Stimulated activated CD8-positive, alpha-beta memory T cell treated with anti-CD3 and anti-CD28 coated beads, Interleukin-15, amount 100 ng/mL, for 24 hours (primary cell): Measurements from ENCODE around the gene GALNT2.

Experiments used
- DNase-seq: peaks from one replicate; pipeline ENCODE4 v3.0.0-alpha.2; 2020; ENCODE audit warnings: low read depth

The GALNT2 gene

DNA sequence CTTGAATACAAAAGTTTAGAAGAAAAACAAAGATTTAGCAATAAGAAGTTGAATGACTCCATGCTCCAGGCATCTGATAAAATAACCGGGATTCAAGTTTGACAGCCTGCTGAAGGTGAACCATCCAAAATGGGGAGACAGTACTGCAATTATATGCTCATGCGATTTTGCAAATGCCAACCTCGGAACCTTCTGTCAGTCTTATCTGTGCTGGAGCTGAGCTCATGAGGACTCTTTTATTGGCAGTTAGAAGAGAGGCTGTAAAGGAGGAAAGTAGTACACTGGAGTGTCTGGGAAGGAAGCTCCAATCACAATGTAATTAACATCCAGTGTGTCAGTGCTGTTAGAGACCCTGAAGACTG lies 170.0 kb downstream of the GALNT2 start:
- DNase-seq: no peak

DNA sequence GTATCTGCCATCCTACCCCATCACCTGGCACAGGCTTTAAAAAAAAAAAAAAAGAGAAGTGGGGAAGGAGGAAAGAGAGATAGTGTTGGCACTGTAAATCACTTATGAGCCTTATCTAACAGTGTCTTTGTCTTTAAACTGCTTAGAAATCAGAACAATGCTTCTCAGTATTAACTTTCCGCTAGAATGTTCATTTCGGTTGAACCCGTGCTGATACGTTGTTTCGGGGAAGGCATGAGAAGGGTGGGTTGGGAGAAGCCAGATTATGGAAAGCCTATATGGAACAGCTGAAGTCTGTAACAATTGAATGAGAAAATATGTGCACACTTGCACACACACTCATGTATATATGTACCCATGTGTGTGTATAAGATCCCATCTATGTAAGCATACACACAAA lies 170.8 kb downstream of the GALNT2 start:
- DNase-seq: no peak

DNA sequence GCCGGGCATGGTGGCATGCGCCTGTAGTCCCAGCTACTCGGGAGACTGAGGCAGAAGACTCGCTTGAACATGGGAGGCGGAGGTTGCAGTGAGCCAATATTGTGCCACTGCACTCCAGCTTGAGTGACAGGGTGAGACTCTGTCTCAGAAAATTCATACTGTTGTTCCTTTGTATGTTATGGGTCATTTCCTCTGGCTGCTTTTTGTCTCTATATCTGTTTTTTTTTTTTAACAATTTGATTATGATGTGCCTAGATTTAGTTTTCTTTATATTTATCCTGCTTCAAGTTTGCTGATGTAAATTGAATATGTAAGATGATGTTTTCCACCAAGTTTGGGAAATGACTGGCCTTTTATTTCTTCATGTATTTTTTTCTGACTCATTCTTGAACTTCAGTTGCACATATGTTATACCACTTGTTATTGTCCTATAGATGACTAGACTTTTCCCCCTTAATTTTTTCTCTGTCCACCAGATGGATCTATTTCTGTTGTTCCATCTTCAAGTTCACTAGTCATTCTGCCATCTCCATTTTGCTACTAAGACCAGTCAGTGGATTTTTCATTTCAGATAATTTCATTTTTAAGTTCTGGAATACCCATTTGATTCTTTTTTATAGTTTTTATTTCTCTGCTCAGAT lies 173.5 kb downstream of the GALNT2 start:
- no peak for DNase-seq

DNA sequence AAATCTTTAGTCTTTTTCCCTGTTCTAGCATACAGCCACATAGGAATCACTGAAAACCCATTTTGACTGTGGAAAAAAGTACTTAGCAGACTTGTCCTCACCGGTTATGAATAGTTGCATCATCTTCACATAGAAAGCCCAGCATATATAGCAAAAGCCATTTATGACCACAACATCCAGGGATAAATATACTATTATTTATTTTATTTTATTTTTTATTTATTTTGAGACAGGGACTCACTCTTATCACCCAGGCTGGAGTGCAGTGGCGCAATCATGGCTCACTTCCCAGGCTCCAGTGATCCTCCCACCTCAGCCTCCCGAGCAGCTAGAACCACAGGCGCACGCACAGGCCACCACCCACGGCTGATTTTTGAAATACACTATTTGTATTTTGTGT lies 175.3 kb downstream of the GALNT2 start:
- DNase-seq: no peak

DNA sequence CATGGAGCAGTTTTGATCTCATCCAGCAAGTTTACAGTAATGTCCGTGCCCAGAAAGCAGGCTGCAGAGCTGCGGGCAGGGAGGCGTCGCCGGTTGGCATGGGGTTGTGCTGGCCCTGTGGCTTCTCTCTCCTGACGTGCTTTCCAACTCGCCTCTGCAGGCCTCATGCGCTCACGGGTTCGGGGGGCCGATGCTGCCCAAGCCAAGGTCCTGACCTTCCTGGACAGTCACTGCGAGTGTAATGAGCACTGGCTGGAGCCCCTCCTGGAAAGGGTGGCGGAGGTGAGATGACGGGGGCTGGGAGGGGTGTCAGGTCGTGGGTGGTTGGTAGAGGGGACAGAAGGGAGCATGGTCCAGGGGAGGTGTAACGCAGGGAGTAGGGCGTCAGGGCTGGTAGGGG lies 176.1 kb downstream of the GALNT2 start:
- no peak for DNase-seq

DNA sequence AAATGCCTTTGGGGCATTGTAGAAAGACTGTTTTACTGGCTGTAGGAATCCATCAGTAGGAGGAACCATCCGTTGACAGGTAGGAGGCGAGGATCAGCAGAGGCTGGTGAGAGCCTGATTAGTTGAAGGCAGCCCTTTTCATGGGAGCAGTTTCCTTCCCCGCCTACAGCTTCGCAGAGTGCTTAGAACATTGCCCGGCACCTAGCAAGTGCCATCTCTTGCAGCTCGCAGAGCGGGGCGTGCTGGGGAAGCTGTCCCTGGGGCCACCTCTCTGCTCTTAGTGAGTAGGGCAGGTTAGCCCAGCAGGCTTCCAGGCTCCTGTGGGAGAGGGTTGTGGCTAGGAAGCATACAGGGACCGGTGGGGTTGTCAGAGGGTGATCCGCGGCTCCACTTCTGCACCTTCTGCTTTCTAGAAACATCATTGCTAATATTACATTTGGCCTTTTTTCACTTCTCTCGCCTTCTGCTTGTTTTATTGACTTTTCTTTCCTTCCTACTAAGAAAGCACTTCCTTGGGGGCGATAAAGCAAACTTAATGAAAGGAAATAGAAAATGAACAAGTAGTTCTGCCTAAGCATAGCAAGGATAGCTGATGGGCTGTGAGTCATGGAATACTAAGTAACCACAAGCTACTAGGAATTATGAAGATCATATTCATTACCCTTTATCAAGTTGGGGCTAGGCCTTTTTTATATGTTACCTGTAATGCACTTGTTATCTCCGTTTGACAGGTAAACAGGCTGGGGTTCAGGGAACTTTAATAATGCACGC lies 176.7 kb downstream of the GALNT2 start:
- no peak for DNase-seq

DNA sequence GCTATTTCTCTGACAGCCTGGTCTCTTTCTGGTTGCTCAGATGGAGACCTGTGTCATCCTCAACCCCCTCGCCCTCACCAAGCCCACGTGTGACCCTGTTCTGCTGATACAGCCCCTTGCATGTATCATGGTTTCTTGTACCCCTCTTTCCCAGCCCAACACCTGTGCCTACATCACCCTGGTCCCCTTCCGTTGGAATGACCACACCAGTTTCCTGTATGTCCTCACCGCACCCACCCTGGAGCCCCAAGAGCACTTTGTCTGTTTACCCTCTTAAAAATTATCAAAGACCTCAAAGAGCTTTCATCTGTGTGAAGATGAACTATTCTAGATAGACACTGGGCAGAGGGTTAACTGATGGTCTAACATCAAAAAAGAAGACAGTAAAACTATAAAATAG lies 179.5 kb downstream of the GALNT2 start:
- DNase-seq: no peak

DNA sequence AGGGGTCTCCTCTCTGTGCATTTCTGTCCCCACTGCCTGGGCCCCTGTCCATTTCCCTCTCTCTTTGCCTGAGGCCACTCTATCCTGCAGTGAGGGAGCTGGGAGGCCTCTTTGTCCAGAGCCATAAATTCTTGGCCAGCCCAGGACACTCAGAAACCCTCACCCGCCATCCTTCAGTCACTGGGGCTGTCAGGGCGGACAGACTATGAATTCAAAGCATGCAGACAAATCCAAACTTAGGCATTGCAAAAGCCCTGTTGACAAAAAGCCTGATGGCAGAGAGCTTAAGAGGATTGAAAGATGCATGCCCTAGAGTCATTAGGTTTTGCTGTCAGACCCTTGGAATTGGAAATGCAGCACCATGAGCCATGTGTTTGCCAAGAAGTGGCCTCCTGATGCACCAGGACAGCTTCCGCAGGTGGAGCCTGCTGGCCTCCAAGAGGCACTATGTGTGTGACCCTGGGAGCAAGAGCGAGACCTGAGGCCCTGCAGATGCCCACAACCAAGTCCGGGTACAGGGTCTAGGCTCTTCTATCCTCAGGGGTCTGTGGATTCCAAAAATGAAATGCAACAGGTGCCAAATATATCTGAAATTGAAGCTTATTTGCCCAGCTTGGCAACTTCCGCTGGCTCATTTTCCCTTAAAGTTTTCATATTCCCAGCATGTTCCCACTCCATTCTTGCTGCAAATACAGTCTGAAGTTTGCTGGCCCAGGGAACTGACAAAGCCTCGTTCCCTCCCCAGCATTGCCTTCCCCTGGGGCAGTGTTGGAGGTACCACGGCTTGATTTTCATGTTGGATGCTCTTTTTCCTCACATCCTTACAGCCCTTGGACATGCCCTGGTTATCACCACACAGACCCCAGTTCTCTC lies 181.2 kb downstream of the GALNT2 start:
- DNase-seq: no peak

DNA sequence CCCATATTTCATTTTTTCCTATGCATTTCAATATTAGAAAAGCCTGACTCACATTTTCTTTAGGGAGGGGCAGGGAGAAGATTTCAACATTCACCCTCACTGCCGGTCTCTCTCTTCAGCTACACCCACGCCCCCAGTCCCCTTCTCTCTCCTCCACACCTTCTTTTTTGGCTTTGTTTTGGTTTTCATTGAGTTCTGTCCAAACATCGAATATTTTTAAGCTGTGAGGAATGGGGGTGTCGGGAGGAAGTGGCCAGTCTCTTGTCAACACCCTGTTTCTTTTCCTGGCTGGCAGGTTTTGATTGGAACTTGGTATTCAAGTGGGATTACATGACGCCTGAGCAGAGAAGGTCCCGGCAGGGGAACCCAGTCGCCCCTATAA lies 181.8 kb downstream of the GALNT2 start:
- no peak for DNase-seq

DNA sequence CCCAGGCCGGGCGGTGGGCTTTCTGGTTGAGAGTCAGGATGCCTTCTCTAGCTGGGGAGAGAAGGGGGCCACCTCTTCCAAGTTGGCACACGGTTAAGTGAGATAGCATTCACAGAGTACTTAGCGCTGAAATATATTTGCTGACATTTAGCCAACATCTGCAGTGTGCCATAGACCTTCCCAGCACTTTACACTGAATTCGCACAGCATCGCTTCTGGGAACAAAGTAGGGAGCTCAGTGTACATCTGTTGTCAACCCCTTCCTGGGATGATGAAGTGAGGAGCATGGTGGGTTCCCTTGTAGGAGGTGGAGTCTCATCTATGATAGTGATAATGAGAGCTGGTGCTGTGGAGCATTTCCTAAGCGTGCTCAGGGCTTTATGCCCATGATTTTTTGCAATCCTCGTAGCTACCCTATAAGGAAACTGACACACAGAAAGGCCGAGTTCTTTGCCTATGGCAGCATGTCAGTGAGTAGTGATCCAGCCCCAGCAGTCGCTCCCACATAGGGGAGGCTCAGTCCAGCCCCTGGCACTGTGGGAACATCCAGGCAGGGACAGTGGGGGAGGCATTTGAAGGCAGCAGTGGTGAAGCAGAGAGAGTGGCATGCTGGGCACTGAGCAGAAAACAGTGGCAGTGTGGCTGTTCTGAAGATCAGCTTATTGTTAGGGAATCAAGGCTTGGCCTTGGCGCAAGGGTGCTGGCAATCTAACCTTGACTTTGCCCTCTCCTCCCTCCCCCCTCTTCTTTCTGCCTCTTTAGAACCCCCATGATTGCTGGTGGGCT lies 182.8 kb downstream of the GALNT2 start:
- no peak for DNase-seq

DNA sequence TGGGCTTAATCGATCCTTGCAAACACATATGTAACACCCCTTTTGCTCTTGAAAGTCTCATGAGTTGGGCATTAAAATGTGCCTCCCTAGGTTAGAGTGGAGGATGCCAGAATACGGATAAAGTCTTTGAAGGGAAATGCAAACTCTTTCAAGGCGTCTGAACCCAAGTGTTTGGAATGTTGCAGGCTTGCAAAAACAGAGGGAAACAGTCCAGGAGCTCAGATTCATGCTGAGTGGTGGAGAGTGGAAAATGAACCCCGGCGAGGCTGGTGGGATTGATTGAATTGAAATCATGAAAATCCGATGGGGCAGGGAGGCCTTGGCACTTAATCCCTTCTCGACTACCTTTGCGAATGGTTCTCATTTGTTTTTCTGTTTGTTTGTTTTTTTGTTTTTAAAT lies 183.6 kb downstream of the GALNT2 start:
- DNase-seq: no peak

DNA sequence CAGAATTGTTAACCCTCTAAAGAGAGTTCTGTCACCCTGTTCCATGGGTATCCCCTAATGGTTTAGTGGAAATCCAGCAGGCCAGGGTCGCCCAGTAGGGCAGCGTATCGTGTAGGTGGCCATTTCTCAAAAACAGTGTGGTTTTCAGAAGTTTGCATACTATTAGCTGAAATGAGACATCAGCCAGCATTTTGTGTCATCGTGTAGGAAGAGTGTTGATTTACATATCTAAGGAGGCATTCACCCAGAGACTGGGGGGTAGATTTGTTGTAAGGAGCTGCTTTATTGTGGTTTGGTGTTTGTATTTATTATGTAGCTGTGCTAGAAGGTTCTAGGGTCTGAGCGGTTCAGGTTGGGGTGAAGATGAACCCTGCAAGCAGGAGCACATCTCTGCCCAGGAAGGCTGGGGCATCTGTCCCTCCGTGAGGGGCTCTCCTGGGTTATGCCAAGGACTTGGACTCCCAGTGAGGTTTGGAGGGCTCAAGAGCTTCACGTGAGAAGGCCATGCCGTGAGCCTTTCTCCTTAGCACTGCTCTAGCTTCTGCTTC lies 184.7 kb downstream of the GALNT2 start:
- no peak for DNase-seq

DNA sequence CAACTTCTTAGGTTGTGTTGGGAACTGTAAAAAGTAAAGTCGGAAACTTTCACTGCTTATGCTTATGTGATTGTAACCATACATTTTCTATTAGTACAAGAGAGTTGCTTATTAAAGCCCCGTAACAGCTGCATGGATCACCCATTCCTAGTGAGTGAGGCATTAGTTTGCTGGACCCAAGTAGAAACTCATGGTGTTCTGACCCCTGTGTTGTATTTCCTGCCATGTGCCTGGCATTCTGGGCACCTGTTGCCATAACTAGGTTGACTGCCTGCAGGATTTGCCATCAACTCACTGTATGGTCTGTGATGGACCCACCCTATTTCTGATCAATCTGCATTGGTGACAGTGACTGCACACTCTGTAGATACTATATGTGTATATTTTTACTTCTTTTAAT lies 186.1 kb downstream of the GALNT2 start:
- no peak for DNase-seq

DNA sequence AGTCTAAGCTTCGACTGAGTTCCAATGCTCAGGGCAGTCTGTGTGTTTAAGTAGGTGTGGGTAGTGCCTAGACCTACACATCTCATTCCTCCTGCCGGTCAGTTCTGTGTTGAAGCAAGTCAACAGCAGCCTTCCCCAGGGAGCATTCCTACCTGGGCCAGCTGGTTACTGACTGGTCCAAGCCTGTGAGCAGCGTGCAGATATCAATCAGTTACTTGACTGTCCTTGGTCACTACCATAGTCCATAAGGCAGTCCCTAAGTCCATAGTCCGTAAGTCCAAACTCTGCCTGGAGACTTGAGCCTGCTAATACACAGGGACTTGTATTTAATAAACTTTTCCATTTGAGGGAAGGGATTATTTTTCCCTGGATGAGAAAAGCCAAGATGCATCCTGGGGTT lies 187.2 kb downstream of the GALNT2 start:
- DNase-seq: no peak

DNA sequence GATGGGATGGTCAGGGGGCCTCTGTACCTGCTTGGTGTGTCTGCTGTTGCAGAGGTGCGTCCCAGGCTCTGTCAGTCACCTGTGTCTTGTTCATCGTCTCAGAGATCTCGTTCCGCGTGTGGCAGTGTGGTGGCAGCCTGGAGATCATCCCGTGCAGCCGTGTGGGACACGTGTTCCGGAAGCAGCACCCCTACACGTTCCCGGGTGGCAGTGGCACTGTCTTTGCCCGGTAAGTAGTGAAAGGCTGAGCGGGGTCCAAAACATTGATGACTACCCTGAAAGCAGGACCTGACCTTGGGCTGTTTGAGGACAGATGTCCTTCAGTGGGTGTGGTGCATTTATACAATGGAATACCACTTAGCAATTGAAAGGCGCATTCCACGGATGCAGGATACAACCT lies 188.1 kb downstream of the GALNT2 start:
- no peak for DNase-seq

DNA sequence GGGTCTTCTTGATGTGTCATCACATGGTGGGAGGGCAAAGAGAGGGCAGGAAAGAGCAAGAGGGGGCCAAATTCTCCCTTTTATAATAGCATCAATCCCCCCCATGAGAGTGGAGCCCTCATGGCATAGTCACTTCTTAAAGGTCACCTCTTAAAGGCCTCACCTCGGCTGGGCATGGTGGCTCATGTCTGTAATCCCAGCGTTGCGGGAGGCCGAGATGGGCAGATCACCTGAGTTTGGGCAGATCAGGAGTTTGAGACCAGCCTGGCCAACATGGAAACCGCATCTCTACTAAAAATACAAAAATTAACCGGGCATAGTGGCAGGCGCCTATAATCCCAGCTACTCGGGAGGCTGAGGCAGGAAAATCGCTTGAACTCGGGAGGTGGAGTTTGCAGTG lies 189.0 kb downstream of the GALNT2 start:
- no peak for DNase-seq

DNA sequence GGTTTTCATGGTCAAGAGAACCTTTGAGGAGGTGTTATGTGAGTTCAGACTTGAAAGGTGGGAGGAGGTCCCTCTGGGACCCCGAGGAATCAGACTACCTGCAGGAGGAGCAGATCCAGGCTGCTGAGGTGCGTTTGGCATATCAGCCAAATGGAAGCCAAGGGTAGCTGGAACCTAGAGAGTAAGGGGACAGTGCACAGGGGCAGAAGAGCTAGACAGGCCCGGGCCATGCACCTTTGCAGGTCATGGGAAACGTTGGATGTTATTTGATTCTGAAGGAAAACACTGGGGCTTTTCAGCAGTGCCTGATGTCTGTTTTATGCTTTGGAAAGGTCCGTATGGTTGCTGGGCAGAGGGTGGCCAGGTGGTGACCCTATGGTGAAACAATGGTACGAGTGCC lies 189.9 kb downstream of the GALNT2 start:
- DNase-seq: no peak

DNA sequence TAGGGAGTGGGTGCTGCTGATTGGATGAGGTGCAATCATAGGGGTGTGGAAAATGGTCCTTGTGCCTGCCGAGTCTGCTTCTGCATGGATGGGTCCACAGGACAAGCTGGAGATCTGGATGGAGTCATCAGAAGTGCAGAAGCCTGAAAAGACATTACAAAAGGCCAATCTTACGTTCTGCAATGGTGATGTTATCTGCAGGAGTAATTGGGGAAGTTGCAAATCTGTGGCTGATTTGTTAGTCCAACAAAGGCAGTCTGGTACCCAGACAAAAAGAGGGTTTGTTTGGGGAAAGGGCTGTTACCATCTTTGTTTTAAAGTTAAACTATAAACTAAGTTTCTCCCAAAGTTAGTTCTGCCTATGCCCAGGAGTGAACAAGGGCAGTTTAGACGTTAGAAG lies 192.6 kb downstream of the GALNT2 start:
- no peak for DNase-seq

DNA sequence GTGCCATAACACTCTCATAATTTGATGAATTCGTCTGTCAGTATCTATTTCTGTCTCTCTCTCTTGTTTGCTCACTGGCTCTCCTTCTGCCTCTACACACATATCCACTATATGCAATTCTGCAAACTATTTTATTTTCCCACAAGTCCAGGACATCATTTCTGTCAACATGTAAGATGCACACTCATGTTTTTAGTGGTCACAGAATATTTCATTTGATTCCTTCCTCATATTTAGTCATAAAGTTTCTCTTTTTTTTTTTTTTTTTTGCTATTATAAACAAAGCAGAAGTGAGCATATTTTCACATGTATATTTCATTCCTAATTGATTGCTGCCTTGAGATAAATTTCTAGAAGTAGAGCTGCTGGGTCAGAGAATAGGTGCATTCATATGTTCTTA lies 193.8 kb downstream of the GALNT2 start:
- no peak for DNase-seq

DNA sequence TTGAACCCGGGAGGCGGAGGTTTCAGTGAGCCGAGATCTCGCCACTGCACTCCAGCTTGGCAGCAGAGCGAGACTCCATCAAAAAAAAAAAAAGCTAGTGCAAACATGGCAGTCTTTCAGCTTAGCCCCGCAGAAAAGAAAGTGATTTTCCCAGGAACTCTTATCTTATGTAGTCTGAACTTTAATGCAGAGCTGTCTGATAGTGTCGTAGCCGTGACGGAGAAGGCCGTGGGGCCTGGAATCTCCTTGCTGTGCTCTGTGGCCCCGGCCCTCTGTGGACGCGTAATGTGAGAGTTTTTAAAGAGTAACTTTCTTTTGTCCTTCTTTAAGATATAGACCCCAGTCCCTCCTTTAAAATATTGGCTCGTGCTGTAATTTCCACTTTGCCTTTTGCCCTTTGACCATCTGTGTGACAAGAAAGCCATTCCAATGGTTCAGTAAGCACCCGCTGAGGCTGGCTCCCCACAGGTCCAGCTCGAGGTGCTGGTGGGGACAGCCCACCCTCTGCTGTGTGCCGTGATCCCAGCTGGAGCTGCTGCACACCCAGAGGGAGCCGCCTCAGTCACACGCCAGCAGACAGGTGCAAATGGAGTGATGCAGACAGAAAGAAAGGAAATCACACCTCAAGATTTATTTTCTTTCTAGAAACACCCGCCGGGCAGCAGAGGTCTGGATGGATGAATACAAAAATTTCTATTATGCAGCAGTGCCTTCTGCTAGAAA lies 195.1 kb downstream of the GALNT2 start:
- DNase-seq: no peak

DNA sequence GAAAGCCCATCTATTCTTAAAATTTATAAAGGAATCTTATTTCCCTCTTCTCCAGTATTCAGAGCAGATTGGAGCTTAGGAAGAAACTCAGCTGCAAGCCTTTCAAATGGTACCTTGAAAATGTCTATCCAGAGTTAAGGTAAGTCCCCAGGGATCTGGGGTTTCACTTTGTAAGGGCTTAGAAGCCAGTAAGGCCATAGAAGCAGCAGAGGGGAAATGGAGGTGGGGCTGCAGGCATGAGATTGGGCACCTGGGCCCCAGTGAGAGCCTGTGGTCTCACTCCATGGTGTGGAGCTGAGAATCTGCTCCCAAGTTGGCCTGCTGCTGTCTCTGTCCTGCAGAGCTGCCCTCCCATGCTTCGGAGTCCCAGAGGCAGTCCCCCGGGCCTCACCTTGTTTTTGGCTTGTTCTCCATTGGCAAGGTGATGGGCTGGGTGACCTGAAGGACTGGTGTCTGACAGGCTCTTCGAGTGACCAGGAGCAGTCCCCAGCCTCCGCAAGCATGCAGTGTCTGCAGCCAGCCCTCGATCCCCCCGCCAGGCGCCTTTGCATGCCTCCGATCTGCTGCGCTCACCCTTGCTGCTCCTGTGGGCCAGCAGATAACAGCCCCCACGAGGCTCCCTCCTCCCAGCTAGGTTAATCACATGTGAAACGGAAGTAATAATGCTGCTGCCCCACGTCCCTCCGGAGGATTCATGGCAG lies 196.0 kb downstream of the GALNT2 start:
- DNase-seq: no peak
